HG03060 (cell line): ENCODE results near the gene ZCCHC17.
"Not testable (repeated sequence)": the region's sequence is repeated elsewhere in the genome, so short reads cannot be mapped to it uniquely, and the experiment has no call there.

Experiments used
- ATAC-seq: cut with Tn5 transposase; IDR thresholded peaks from one replicate; pipeline ENCODE4 v1.9.1; 2021; ENCODE audit warnings: low read depth, moderate number of reproducible peaks; ENCODE audit not compliant: unreplicated experiment

Gene ZCCHC17, protein sequence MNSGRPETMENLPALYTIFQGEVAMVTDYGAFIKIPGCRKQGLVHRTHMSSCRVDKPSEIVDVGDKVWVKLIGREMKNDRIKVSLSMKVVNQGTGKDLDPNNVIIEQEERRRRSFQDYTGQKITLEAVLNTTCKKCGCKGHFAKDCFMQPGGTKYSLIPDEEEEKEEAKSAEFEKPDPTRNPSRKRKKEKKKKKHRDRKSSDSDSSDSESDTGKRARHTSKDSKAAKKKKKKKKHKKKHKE

GRCh38 chr1:31296486-31297276, at the start of gene ZCCHC17, which contains the start of gene SNRNP40:
Gene ZCCHC17, plus strand, starts transcription at chr1:31297032. Its CDS starts 13,067 bp downstream, at chr1:31310099.
Gene SNRNP40, minus strand, starts transcription at chr1:31296788. Its CDS starts 37 bp downstream, at chr1:31296751.
- peak; percentile 88 for ATAC-seq

GRCh38 chr1:31248276-31248675, 48.6 kb upstream of the ZCCHC17 start:
- ATAC-seq, result no peak

DNA sequence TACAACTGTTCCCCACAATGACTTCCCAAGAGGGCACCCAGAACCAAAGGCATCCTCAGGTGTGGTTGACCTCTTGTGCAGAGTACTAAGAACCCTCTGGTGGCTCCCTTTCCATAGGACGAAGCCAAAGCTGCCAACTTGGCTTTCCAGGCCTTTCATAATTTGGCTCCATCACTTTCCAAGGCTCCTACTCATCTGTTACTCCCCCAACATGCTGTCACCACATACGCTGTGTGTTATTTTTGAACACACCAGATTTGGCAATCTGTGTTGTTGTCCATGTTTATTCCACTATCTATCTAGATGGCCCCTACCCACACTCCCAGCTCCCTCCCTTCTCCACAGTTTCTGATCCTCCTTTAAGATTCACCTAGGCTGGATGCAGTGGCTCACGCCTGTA, 47.0 kb upstream of the ZCCHC17 start:
- no peak for ATAC-seq

GRCh38 chr1:31257213-31257612, 39.6 kb upstream of the ZCCHC17 start:
- no peak for ATAC-seq

DNA sequence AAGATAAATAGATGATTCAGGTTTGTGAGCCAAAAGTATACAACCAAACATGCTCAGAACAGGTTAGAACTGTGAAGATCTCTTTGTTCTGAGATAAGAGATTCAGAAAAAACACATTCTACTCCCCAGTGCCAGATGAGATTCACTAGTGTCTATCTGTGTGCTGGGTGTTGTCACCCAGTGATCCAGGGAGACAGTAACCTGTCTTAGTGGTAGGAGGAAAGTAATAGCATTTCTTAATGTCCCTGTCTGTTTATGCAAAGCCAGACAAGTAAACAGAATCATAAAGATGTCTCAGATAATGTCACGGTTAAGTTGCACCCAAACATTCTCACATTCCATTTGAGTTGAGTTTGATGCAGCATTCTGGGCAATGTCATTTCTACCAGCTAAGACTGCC, 38.3 kb upstream of the ZCCHC17 start:
- no peak for ATAC-seq

DNA sequence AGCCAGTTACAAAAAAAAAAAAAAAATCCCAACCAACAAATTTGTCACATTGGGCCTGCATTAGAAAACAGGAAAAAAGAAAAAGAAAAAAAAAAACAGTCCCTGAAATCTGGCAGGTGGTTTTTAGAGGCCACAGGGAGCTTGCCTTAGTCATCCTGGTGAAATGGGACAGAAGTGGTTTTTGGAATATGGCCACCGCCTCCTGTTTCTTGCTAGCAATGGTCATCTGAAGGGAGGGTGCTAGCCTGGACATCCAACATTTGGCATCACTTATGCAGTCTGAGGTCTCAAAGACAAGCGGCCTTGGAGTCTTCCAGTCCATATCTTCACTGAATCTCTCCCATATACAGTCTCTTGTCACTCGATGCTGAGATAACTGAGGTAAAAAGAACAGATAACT, 37.1 kb upstream of the ZCCHC17 start:
- ATAC-seq, result no peak

- no peak for ATAC-seq
Observed at GRCh38 chr1:31261916-31262315, 34.9 kb upstream of the ZCCHC17 start.

DNA sequence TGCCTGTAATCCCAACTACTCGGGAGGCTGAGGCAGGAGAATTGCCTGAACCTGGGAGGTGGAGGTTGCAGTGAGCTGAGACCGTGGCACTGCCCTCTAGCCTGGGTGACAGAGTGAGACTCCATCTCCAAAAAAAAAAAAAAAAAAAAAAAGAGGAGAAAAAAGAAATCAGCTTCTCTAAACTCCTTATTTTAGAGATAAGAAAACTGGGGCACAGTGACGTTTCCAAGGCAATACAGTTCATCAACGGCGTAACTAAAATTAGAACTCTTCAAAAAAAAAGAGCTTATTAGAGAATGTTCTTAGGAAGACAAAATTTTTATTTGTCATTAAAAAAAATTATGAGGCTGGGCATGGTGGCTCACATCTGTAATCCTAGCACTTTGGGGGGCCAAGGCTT, 34.4 kb upstream of the ZCCHC17 start:
- not testable (repeated sequence) for ATAC-seq

DNA sequence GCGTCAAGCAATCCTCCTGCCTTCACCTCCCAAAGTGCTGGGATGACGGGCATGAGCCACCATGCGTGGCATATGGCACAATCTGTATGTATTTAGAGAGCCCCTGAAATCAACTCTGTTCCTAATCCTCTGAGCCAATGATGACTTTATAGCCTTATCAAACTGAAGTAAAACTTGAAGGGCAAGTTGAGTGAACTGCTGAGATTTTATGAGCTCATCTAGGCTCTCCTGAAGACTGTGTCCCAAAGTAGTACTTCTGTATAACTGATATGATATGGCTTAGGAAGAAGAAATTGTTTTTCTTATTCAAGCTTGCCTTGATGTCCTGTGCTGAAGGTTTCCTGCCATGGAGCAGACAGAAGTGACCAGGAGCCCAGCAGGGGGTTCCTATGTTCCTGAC, 33.4 kb upstream of the ZCCHC17 start:
- no peak for ATAC-seq

- ATAC-seq, result no peak
Observed at GRCh38 chr1:31264790-31265386, 31.9 kb upstream of the ZCCHC17 start.

GRCh38 chr1:31266547-31266946, 30.3 kb upstream of the ZCCHC17 start:
- no peak for ATAC-seq

DNA sequence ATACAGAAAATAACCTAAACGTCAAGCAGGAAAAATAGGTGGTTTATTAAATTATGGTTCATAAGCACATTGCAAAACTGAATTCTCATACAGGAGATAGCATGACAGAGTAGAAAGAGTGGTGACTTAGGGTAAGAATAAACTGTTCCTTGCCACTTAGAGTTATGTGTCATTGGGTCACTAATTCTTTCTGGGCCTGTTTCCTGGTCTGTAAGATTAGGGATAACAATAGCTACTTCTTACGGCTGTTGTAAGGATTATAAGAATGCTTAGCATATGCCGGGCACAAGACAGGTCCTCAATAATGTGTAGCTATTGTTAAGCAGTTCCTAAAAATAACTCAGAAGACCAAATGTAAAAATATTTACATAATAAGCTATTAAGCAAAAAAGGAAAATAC, 24.5 kb upstream of the ZCCHC17 start:
- ATAC-seq, result no peak

- no peak for ATAC-seq
Observed at GRCh38 chr1:31273619-31274018, 23.2 kb upstream of the ZCCHC17 start.

DNA sequence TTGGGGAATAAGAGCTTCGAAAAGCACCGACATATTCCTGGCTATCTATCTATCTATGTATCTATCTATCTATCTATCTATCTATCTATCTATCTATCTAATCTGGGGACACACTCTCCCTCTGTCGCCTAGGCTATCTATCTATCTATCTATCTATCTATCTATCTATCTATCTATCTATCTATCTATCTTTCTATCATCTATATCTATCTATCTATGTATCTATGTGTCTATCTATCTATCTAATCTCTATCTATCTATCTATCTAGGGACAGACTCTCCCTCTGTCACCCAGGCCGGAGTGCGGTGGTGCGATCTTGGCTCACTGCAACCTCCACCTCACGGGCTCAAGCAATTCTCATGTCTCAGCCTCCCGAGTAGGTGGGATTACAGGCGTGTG, 14.4 kb upstream of the ZCCHC17 start:
- not testable (repeated sequence) for ATAC-seq

DNA sequence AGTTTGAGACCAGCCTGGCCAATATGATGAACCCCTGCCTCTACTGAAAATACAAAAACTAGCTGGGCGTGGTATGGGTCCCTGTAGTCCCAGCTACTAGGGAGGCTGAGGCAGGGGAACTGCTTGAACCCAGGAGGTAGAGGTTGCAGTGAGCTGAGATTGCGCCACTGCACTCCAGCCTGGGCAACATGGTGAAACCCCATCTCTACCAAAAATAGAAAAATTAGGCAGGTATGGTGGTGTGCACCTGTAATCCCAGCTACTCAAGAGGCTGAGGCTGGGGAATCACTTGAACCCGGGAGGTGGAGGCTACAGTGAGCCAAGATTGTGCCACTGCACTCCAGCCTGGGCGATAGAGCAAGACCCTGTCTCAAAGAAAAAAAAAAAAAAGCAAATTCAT, 9.0 kb upstream of the ZCCHC17 start:
- ATAC-seq, result not testable (repeated sequence)

- no peak for ATAC-seq
Observed at GRCh38 chr1:31289021-31289420, 7.8 kb upstream of the ZCCHC17 start.

- ATAC-seq, result no peak
Observed at GRCh38 chr1:31295874-31296485, 852 bp upstream of the ZCCHC17 start.

DNA sequence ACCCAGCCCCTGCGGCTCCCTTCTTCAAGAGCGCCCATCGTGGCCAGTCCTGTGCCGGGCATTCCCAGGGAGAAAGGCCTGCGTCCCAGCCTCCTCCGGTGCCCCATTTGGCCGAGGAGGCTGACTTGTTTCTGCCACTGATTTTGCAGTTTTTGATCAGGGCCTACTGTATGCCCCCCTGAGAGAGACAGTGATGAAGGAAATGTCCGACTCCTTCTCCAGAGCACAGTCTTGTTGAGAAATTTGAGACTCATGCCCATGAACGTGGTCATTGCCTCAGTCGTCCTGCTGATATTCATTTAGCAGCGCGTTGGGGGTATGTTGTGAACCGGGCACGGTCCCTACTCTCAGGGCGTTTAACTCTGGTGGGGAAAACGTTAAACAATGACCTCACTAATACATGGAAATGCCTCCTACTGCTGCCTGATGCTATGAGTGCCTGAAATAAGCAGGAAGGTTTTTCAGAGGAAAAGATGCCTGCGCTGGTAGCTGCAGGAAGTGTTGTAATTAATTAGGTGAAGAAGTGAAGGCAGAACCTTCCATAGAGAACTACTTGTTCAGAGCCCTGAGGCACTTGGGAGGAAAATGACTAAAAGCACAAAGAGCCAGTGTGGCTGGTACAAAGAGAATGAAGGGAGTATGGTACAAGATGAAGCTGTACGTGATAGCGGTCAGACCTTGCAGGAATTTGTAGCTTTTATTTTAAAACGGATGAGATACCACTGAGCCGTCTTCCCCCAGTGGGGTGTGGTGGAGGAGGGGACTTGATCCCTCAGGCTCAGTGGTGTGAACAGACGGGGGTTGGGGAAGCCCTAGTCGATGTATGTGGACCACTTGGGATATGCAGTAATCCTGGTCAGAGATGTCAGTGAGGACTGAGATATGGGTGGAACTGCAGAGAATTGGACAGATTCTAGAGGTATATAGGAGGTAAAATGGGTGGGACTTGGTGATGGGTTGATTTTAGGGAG, 730 bp downstream of the ZCCHC17 start:
- no peak for ATAC-seq

GRCh38 chr1:31299365-31299764, 2.5 kb downstream of the ZCCHC17 start:
- no peak for ATAC-seq

DNA sequence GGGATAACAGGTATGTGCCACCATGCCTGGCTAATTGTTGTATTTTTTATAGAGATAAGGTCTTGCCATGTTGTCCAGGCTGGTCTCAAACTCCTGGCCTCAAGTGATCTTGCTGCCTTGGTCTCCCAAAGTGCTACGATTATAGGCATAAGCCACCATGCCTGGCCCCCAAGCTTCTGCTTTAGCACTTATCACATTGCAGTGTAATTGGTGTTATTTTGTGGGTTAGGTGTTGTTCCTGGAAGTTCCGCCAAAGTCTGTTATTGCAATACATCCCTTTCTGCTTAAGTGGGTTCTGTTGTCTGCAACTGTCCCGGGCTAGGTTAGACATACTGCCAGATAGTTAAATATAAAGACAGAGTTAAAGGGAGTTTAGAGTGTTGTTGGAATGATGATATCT, 3.4 kb downstream of the ZCCHC17 start:
- no peak for ATAC-seq
